HEK293 (cell line): Measurements from ENCODE around the gene ANGPT4.

ENCODE experiments used
- CTCF ChIA-PET: fragments of 350-600 bp; formaldehyde crosslinking; extraction: SDS; loops from one replicate; lab custom pipeline; 2021; ENCODE audit warnings: antibody characterized with exemption; lab: Yijun Ruan, JAX
- POLR2A ChIA-PET: fragments of 300-600 bp; formaldehyde crosslinking; extraction: SDS; loops from one replicate; lab custom pipeline; 2020; ENCODE audit warnings: antibody characterized with exemption, inconsistent platforms; lab: Yijun Ruan, JAX
- H3K27ac ChIP-seq: fragments of 200-500 bp; sonication (Bioruptor generic); 2 replicates; pipeline ENCODE4 v1.5.1; 2014; ENCODE audit warnings: low read depth, low read length, control low read depth, inconsistent platforms; ENCODE audit errors: extremely low read depth
- H3K36me3 ChIP-seq, 2 experiments: fragments of 200-500 bp in 1 of 2; sonication (Bioruptor generic) in 1 of 2; 1 replicate in 1 of 2; 2 replicates in 1 of 2; pipeline ENCODE4 v1.5.1; 2014 to 2017; ENCODE audit warnings: inconsistent platforms in 2 of 2, low read length in 2 of 2; ENCODE audit not compliant: control insufficient read depth in 2 of 2, insufficient read depth in 1 of 2
- H3K4me1 ChIP-seq: fragments of 200-500 bp; sonication (Bioruptor generic); 2 replicates; pipeline ENCODE4 v1.5.1; 2014; ENCODE audit warnings: mild to moderate bottlenecking, low read length, inconsistent platforms; ENCODE audit not compliant: control insufficient read depth, insufficient read depth
- H3K4me3 ChIP-seq: 2 replicates; pipeline ENCODE4 v1.5.1; 2011; ENCODE audit warnings: low read depth, mild to moderate bottlenecking, control low read depth, low read length, moderate library complexity
- H3K9me3 ChIP-seq: fragments of 200-500 bp; sonication (Bioruptor generic); 2 replicates; pipeline ENCODE4 v1.5.1; 2014; ENCODE audit warnings: low read depth, low read length, inconsistent platforms; ENCODE audit not compliant: control insufficient read depth, insufficient read depth
- BCL6B ChIP-seq: fragments of 450-650 bp; formaldehyde crosslinking; IDR thresholded peaks from 2 replicates; pipeline ENCODE4 v1.5.1; 2017; ENCODE audit warnings: missing biosample characterization, missing genetic modification characterization
- FEZF1 ChIP-seq: fragments of 450-650 bp; formaldehyde crosslinking; IDR thresholded peaks from 2 replicates; pipeline ENCODE4 v1.5.1; 2016; ENCODE audit warnings: missing biosample characterization, missing genetic modification characterization
- GLI4 ChIP-seq: fragments of 450-650 bp; formaldehyde crosslinking; IDR thresholded peaks from 2 replicates; pipeline ENCODE4 v1.5.1; 2016; ENCODE audit warnings: missing biosample characterization, missing genetic modification characterization
- KLF16 ChIP-seq: fragments of 450-650 bp; formaldehyde crosslinking; IDR thresholded peaks from 2 replicates; pipeline ENCODE4 v1.5.1; 2017; ENCODE audit warnings: missing biosample characterization, missing genetic modification characterization
- KLF9 ChIP-seq: fragments of 450-650 bp; formaldehyde crosslinking; IDR thresholded peaks from 2 replicates; pipeline ENCODE4 v1.5.1; 2016; ENCODE audit warnings: missing biosample characterization, missing genetic modification characterization, low read depth
- MYNN ChIP-seq: fragments of 450-650 bp; formaldehyde crosslinking; IDR thresholded peaks from 2 replicates; pipeline ENCODE4 v1.5.1; 2016; ENCODE audit warnings: missing biosample characterization, missing genetic modification characterization, borderline replicate concordance
- TCF7L2 ChIP-seq: IDR thresholded peaks from 2 replicates; pipeline ENCODE4 v1.6.1; 2011; ENCODE audit warnings: low read depth, mild to moderate bottlenecking, inconsistent platforms, low read length, moderate library complexity, borderline replicate concordance
- ZBTB48 ChIP-seq: fragments of 450-650 bp; formaldehyde crosslinking; IDR thresholded peaks from 2 replicates; pipeline ENCODE4 v1.5.1; 2016; ENCODE audit warnings: missing biosample characterization, missing genetic modification characterization
- ZNF132 ChIP-seq: fragments of 450-650 bp; formaldehyde crosslinking; IDR thresholded peaks from 2 replicates; pipeline ENCODE4 v1.5.1; 2017; ENCODE audit warnings: missing biosample characterization, missing genetic modification characterization, borderline replicate concordance
- ZNF157 ChIP-seq: fragments of 450-650 bp; formaldehyde crosslinking; IDR thresholded peaks from 2 replicates; pipeline ENCODE4 v1.5.1; 2016; ENCODE audit warnings: missing biosample characterization, missing genetic modification characterization
- ZNF18 ChIP-seq: fragments of 450-650 bp; formaldehyde crosslinking; IDR thresholded peaks from 2 replicates; pipeline ENCODE4 v1.5.1; 2016; ENCODE audit warnings: missing biosample characterization, missing genetic modification characterization
- ZNF19 ChIP-seq: fragments of 450-650 bp; formaldehyde crosslinking; IDR thresholded peaks from 2 replicates; pipeline ENCODE4; 2016; ENCODE audit warnings: missing biosample characterization, missing genetic modification characterization, low read depth
- ZNF211 ChIP-seq: fragments of 450-650 bp; formaldehyde crosslinking; IDR thresholded peaks from 2 replicates; pipeline ENCODE4 v1.5.1; 2016; ENCODE audit warnings: low read depth, missing biosample characterization, missing genetic modification characterization
- ZNF221 ChIP-seq: fragments of 450-650 bp; formaldehyde crosslinking; IDR thresholded peaks from 2 replicates; pipeline ENCODE4 v1.5.1; 2017; ENCODE audit warnings: missing biosample characterization, missing genetic modification characterization, borderline replicate concordance
- ZNF24 ChIP-seq: fragments of 450-650 bp; formaldehyde crosslinking; IDR thresholded peaks from 2 replicates; pipeline ENCODE4 v1.5.1; 2016; ENCODE audit warnings: missing biosample characterization, missing genetic modification characterization
- ZNF266 ChIP-seq: fragments of 450-650 bp; formaldehyde crosslinking; IDR thresholded peaks from 2 replicates; pipeline ENCODE4 v1.5.1; 2016; ENCODE audit warnings: missing biosample characterization, missing genetic modification characterization, low read depth
- ZNF302 ChIP-seq: fragments of 450-650 bp; formaldehyde crosslinking; IDR thresholded peaks from 2 replicates; pipeline ENCODE4 v1.5.1; 2016; ENCODE audit warnings: missing biosample characterization, missing genetic modification characterization, low read depth
- ZNF366 ChIP-seq: fragments of 450-650 bp; formaldehyde crosslinking; conservative IDR thresholded peaks from 2 replicates; pipeline ENCODE4 v1.5.1; 2016; ENCODE audit warnings: missing biosample characterization, missing genetic modification characterization
- ZNF391 ChIP-seq: fragments of 450-650 bp; formaldehyde crosslinking; IDR thresholded peaks from 2 replicates; pipeline ENCODE4 v1.5.1; 2016; ENCODE audit warnings: low read depth, missing biosample characterization, missing genetic modification characterization, borderline replicate concordance
- ZNF394 ChIP-seq: fragments of 450-650 bp; formaldehyde crosslinking; IDR thresholded peaks from 2 replicates; pipeline ENCODE4 v1.5.1; 2016; ENCODE audit warnings: missing biosample characterization, missing genetic modification characterization, mild to moderate bottlenecking, moderate library complexity, borderline replicate concordance
- ZNF404 ChIP-seq: fragments of 450-650 bp; formaldehyde crosslinking; IDR thresholded peaks from 2 replicates; pipeline ENCODE4 v1.5.1; 2017; ENCODE audit warnings: missing biosample characterization, missing genetic modification characterization
- ZNF48 ChIP-seq: fragments of 450-650 bp; formaldehyde crosslinking; IDR thresholded peaks from 2 replicates; pipeline ENCODE4 v1.5.1; 2016; ENCODE audit warnings: missing biosample characterization, missing genetic modification characterization
- ZNF555 ChIP-seq: fragments of 450-650 bp; formaldehyde crosslinking; conservative IDR thresholded peaks from 2 replicates; pipeline ENCODE4 v1.5.1; 2017; ENCODE audit warnings: missing biosample characterization, mild to moderate bottlenecking, missing genetic modification characterization, inconsistent platforms
- ZNF561 ChIP-seq: fragments of 450-650 bp; IDR thresholded peaks from 2 replicates; pipeline ENCODE4 v1.5.1; 2018; ENCODE audit warnings: missing biosample characterization, missing genetic modification characterization, borderline replicate concordance
- ZNF623 ChIP-seq: fragments of 450-650 bp; formaldehyde crosslinking; IDR thresholded peaks from 2 replicates; pipeline ENCODE4 v1.5.1; 2016; ENCODE audit warnings: missing biosample characterization, missing genetic modification characterization
- ZNF692 ChIP-seq: fragments of 450-650 bp; formaldehyde crosslinking; IDR thresholded peaks from 2 replicates; pipeline ENCODE4 v1.5.1; 2016; ENCODE audit warnings: missing biosample characterization, missing genetic modification characterization
- ZNF830 ChIP-seq: fragments of 450-650 bp; IDR thresholded peaks from 2 replicates; pipeline ENCODE4 v1.5.0; 2018; ENCODE audit warnings: missing biosample characterization, missing genetic modification characterization, low read depth, mild to moderate bottlenecking, moderate library complexity
- ZNF837 ChIP-seq: fragments of 450-650 bp; formaldehyde crosslinking; IDR thresholded peaks from 2 replicates; pipeline ENCODE4 v1.5.1; 2016; ENCODE audit warnings: missing biosample characterization, missing genetic modification characterization
- ZSCAN16 ChIP-seq: fragments of 450-650 bp; formaldehyde crosslinking; IDR thresholded peaks from 2 replicates; pipeline ENCODE4 v1.5.1; 2016; ENCODE audit warnings: missing biosample characterization, missing genetic modification characterization
- ZXDB ChIP-seq: fragments of 450-650 bp; formaldehyde crosslinking; IDR thresholded peaks from 2 replicates; pipeline ENCODE4 v1.5.1; 2016; ENCODE audit warnings: missing biosample characterization, missing genetic modification characterization

Gene ANGPT4

GRCh38 chr20:951384-952169, 35.4 kb upstream of the ANGPT4 start:
- H3K36me3 ChIP-seq: no peaks in the 10 kb centered on the region
- POLR2A ChIA-PET: no interaction called here
- no peaks in the 10 kb centered on the region for H3K9me3 ChIP-seq
- no peak overlapping the region for H3K27ac ChIP-seq
- TF ChIP-seq ZNF404 (tag by site-specific recombination): no peak
- TF ChIP-seq ZNF24 (tag by site-specific recombination): no peak
- TF ChIP-seq ZNF692 (tag by site-specific recombination): no peak
- no peak for TF ChIP-seq ZNF132 (tag by site-specific recombination)
- no peak for TF ChIP-seq ZXDB (tag by site-specific recombination)
- no peak for TF ChIP-seq TCF7L2
- TF ChIP-seq ZNF302 (tag by site-specific recombination): no peak
- no peak for TF ChIP-seq ZNF561 (tag by site-specific recombination)
- no peak for TF ChIP-seq ZNF157 (tag by site-specific recombination)
- no peak for TF ChIP-seq ZNF391
- TF ChIP-seq ZNF221 (tag by site-specific recombination): no peak
- TF ChIP-seq ZNF837: no peak
- TF ChIP-seq ZNF555 (tag by site-specific recombination): no peak
- no peak for TF ChIP-seq ZNF19 (tag by site-specific recombination)
- TF ChIP-seq ZNF211 (tag by site-specific recombination): no peak
- TF ChIP-seq FEZF1 (tag by site-specific recombination): no peak
- TF ChIP-seq ZSCAN16 (tag by site-specific recombination): no peak
- no peak for TF ChIP-seq ZNF48
- no peak for TF ChIP-seq ZNF394
- no peak for TF ChIP-seq ZBTB48 (tag by site-specific recombination)
- H3K4me3 ChIP-seq: no peak overlapping the region
- CTCF ChIA-PET: interaction anchor here (0.6 to 2.0 kb wide), 4 partner anchors 134 to 212 kb away, joined by 3 to 10 read pairs (median 6); no protein-coding TSS in a partner anchor
- H3K4me1 ChIP-seq: no peaks in the 10 kb centered on the region

- H3K4me3 ChIP-seq: no peak overlapping the region
- H3K4me1 ChIP-seq: no peaks in the 10 kb centered on the region
- TF ChIP-seq ZNF623 (tag by site-specific recombination) (peak; percentile 52), ZNF24 (tag by site-specific recombination) (no peak)
- H3K27ac ChIP-seq: no peak overlapping the region
- H3K36me3 ChIP-seq: no peaks in the 10 kb centered on the region
- POLR2A ChIA-PET: no interaction called here
- CTCF ChIA-PET: interaction anchor here (1.4 to 2.5 kb wide), 2 partner anchors 116 to 134 kb away, joined by 4 to 8 read pairs; partner anchors contain the start of gene FAM110A
- H3K9me3 ChIP-seq: no peaks in the 10 kb centered on the region
Measured at GRCh38 chr20:949717-950116, 33.6 kb upstream of the ANGPT4 start.

GRCh38 chr20:946826-947225, 30.7 kb upstream of the ANGPT4 start:
- Histone ChIP-seq H3K27ac (no peak overlapping the region), H3K4me1 (no peaks in the 10 kb centered on the region), H3K36me3 (no peaks in the 10 kb centered on the region), H3K9me3 (no peaks in the 10 kb centered on the region), H3K4me3 (no peak overlapping the region)
- CTCF ChIA-PET: interaction anchor here (1.7 kb wide), 1 partner anchor 9 kb away, joined by 9 read pairs; no protein-coding TSS in a partner anchor
- POLR2A ChIA-PET: interaction anchor here (0.6 kb wide), 1 partner anchor 128 kb away, joined by 6 read pairs; no protein-coding TSS in a partner anchor
- TF ChIP-seq ZNF830 (tag by site-specific recombination) (no peak), ZNF18 (tag by site-specific recombination) (no peak), ZNF555 (tag by site-specific recombination) (no peak), MYNN (tag by site-specific recombination) (no peak), GLI4 (tag by site-specific recombination) (no peak), KLF16 (no peak), KLF9 (tag by site-specific recombination) (no peak), BCL6B (tag by site-specific recombination) (no peak), ZNF266 (no peak), ZNF366 (no peak)
